Cerebellar nuclear complex (tissue), 1 donor: ENCODE data around the gene RBPMS2.
"Not testable (repeated sequence)": the region's sequence is repeated elsewhere in the genome, so short reads cannot be mapped to it uniquely, and the experiment has no call there.

ENCODE experiments used
- DNase-seq, 2 experiments: peaks; one replicate each; lab custom pipeline; 2025; lab: John Stamatoyannopoulos, UW

Gene RBPMS2

GRCh38 chr15:64775551-64776401 lies at the start of gene RBPMS2:
RBPMS2 (minus strand) TSS chr15:64775589; CDS start chr15:64775319, 270 bp downstream.
- DNase-seq: no peak

DNA sequence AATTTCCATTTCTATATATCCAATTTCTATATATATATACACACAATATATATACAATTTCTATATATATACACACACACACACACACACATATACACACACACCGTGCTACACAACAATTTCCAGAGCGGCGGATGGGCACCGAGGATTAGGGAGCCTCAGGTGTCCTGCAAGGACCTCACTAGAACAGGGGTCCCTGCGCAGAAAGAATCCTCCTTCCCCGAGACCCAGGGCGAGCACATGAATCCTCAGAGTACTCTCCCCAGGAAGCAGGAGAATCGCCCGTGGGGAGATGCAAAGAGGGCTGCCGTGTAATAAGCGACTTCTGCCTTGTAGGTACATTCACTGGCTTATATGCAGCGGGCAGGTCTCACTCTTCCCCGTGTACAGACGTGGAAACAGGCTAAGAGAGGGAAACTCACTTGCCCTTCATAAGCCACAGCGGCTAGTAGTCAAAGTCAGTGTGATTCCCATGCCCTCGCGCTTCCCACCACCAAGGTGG lies 49.6 kb upstream of the RBPMS2 start:
- DNase-seq: no peak

DNA sequence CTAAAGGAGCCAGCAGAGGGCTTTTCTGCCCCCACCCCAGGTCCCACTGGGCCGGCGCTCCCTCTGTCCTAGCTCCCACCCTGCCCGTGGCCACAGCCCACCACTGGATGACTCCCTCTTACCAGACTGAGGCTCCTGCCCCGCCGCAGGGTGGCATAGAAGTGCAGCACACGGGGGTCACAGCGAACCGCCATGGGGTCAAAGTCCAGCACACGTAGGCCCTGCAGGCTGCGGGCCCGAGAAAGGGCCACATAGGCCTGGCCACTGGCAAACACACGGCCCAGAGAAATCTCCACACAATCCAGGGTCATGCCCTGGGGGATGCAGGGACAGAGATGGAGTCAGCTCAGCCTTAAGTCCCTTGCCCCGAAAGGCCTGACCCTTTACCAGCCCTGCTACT lies 41.1 kb upstream of the RBPMS2 start:
- no peak for DNase-seq

DNA sequence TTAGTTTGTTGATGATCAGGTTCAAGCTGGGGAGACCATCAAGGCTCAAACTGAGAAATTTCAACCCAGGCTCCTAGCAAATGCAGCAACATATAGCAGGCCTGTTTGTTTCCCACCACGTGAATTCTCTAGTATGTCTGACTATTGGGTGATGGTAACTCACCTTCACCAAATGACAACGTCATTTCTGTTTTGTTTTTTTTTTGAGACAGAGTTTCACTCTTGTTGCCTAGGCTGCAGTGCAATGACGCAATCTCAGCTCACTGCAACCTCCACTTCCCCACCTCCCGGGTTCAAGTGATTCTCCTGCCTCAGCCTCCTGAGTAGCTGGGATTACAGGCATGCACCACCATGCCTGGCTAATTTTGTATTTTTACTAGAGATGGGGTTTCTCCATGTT lies 39.6 kb upstream of the RBPMS2 start:
- DNase-seq: not testable (repeated sequence)

DNA sequence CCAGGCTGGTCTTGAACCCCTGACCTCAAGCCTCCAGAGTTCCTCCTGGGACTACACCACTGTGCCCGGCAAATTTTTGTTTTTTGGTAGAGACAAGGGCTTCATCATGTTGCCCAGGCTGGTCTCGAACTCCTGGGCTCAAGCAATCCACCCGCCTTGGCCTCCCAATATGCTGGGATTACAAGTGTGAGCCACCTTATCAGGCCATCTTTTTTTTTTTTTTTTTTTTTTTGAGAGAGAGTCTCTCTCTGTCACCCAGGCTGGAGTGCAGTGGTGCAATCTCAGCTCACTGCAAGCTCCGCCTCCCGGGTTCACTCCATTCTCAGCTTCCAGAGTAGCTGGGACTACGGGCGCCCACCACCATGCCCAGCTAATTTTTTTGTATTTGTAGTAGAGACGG lies 38.9 kb upstream of the RBPMS2 start:
- DNase-seq: not testable (repeated sequence)

GRCh38 chr15:64813075-64813474 lies 37.7 kb upstream of the RBPMS2 start:
- DNase-seq: no peak

DNA sequence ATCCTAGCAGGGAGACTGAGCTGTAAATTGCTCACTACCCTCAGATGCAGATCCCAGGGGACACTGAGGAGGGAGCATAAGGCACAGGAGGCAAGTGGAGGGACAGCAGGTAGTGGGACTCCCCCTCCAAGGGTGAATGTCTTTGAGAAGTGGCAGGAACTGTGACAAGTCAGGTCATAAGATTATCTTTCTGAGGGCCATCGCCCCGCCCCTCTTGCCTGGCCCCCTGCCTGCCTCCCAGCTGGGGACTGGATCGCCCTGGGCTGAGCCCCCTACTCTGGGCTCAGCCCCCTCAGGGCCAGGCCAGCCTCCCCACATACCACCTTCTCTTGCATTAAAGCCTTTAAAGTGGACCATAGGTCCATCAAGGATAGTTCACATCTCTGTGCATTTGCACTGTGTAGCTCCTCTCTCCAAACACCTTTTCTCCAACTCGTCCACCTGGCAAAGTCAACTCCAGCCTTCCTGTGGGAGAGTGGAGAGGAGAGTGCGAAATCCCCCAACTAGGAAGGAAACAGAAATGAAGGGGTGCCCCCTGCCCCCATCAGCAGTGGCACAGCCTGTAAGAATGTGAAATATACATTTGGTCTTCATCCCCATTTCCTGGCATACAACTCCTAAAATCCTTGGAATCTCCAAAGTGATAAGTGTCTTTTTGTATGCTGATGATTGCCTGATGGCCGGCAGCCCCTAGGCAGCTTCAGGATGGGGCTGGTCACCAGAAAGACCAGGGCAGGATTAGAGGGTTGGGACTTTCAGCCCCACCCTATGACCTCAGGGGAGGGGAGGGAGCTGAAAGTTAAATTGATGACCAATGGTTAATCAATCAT lies 35.3 kb upstream of the RBPMS2 start:
- no peak for DNase-seq

GRCh38 chr15:64809649-64810496 lies 34.5 kb upstream of the RBPMS2 start:
- DNase-seq: no peak

GRCh38 chr15:64808785-64809453 lies 33.5 kb upstream of the RBPMS2 start:
- no peak for DNase-seq

- no peak for DNase-seq
Observed at GRCh38 chr15:64807751-64808222, 32.4 kb upstream of the RBPMS2 start.

DNA sequence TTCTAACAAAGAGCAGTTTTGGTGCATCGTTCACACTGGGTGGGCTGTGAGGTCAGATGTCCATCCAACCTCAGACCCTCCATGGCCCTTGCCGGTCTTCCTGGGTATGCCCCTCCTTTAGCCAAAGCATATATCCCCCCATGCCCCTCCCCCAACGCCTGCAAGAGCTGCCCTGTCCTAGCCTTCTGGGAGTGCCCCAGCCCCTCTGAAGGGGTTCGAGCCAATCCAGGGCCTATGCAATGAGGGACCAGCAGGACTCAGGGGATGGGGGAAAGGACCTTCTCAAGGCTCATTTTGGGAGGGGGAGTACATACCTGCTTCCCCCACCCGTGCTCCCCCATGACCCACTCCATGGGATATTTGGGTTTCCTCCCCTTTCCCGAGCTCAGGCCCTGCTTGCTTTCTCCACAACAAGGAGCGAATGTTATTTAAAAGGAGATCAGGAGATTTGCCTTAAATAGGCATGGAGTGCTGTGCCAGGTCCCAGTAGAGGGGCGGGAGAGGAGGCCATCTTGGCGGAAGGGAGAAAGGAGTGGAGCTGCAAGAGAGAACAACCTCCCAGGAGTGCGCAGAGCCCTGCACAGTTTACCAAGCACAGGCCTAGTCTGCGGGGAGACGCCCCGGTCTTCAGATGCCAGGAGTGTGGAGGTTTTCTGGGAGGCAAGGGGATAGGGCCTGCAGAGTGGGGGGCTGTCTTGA lies 31.8 kb upstream of the RBPMS2 start:
- no peak for DNase-seq

GRCh38 chr15:64806509-64806908 lies 31.1 kb upstream of the RBPMS2 start:
- DNase-seq: no peak

GRCh38 chr15:64804619-64805018 lies 29.2 kb upstream of the RBPMS2 start:
- DNase-seq: no peak

GRCh38 chr15:64803526-64803925 lies 28.1 kb upstream of the RBPMS2 start:
- DNase-seq: no peak

- no peak for DNase-seq
Observed at GRCh38 chr15:64800476-64800875, 25.1 kb upstream of the RBPMS2 start.

GRCh38 chr15:64798905-64799304 lies 23.5 kb upstream of the RBPMS2 start:
- not testable (repeated sequence) for DNase-seq

GRCh38 chr15:64795921-64796320 lies 20.5 kb upstream of the RBPMS2 start:
- not testable (repeated sequence) for DNase-seq

DNA sequence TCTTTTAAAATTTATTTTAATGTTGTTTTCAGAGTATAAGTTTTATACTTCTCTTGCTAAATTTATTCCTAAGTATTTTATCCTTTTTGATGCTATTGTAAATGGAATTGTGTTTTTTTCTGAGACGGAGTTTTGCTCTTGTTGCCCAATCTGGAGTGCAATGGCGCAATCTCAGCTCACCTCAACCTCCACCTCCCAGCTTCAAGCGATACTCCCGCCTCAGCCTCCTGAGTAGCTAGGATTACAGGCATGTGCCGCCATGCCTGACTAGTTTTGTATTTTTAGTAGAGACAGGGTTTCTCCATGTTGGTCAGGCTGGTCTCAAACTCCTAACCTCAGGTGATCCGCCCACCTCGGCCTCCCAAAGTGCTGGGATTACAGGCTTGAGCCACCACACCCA lies 19.9 kb upstream of the RBPMS2 start:
- not testable (repeated sequence) for DNase-seq

- DNase-seq: no peak
Observed at GRCh38 chr15:64792282-64792681, 16.9 kb upstream of the RBPMS2 start.

- DNase-seq: no peak
Observed at GRCh38 chr15:64791401-64791800, 16.0 kb upstream of the RBPMS2 start.

GRCh38 chr15:64783796-64784195 lies 8.4 kb upstream of the RBPMS2 start:
- no peak for DNase-seq
